ENCODE measurements around the gene SDK1.

Gene SDK1

GRCh38 chr7:4124556-4125477 lies 823.8 kb downstream of the SDK1 start:
- DNase-seq, result no peak

GRCh38 chr7:4127909-4128560 lies 827.0 kb downstream of the SDK1 start:
- no peak for DNase-seq

- DNase-seq, result no peak
Measured at GRCh38 chr7:4129481-4130122, 828.5 kb downstream of the SDK1 start.

- no peak for DNase-seq
Measured at GRCh38 chr7:4131063-4131462, 830.0 kb downstream of the SDK1 start.

GRCh38 chr7:4132221-4132620 lies 831.2 kb downstream of the SDK1 start:
- no peak for DNase-seq

- no peak for DNase-seq
Measured at GRCh38 chr7:4133491-4134044, 832.5 kb downstream of the SDK1 start.

- no peak for DNase-seq
Measured at GRCh38 chr7:4134204-4134603, 833.2 kb downstream of the SDK1 start.

GRCh38 chr7:4134631-4135030 lies 833.6 kb downstream of the SDK1 start:
- DNase-seq, result no peak

- DNase-seq, result no peak
Measured at GRCh38 chr7:4135301-4135700, 834.2 kb downstream of the SDK1 start.

GRCh38 chr7:4136036-4136435 lies 835.0 kb downstream of the SDK1 start:
- no peak for DNase-seq

GRCh38 chr7:4136501-4137110 lies 835.6 kb downstream of the SDK1 start:
- DNase-seq, result no peak

GRCh38 chr7:4137552-4137951 lies 836.5 kb downstream of the SDK1 start:
- DNase-seq, result no peak

- DNase-seq, result no peak
Measured at GRCh38 chr7:4138866-4139265, 837.8 kb downstream of the SDK1 start.

- DNase-seq, result no peak
Measured at GRCh38 chr7:4139656-4140625, 838.9 kb downstream of the SDK1 start.

GRCh38 chr7:4140933-4141332 lies 839.9 kb downstream of the SDK1 start:
- DNase-seq, result no peak

GRCh38 chr7:4143006-4143405 lies 842.0 kb downstream of the SDK1 start:
- DNase-seq, result no peak

GRCh38 chr7:4143511-4144171 lies 842.6 kb downstream of the SDK1 start:
- no peak for DNase-seq

GRCh38 chr7:4144172-4144701 lies 843.2 kb downstream of the SDK1 start:
- DNase-seq, result no peak

GRCh38 chr7:4144811-4145510 lies 843.9 kb downstream of the SDK1 start:
- DNase-seq, result no peak

- no peak for DNase-seq
Measured at GRCh38 chr7:4145576-4145975, 844.5 kb downstream of the SDK1 start.
